ENCODE data around the gene IGF1R. TPM values are rescaled to one million over a fixed set of nuclear protein-coding genes. Genes with fewer than 3 reads are reported as not detected.

IGF1R gene
- total RNA-seq, 1 experiment from 2014 or later, result 3.8 TPM

DNA sequence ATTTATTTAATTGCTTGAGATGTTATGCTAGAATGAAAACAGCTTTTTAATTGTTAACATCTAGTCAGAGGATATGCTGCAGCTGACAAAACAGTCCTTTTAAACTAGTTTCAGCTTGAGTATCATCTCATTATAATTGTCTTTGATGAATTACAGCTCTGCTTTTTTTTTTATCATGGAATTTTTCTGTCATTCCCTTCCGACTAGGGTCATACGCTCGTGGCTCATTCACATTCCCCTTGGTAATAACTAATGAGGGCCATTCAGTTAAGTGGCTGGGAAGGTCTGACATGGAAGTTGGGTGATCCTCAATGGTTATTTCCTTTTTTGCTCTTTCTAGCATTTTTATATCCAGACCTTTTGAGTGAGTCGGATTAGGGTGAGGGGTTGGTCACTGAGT is 282.2 kb downstream of the IGF1R start:
- Histone ChIP-seq H3K36me3 (ENCODE audit: low read depth, low read length) (no peaks in the 10 kb centered on the region), H3K27me3 (ENCODE audit: low read length) (no peaks in the 10 kb centered on the region), H3K9me3 (ENCODE audit: low read length) (no peaks in the 10 kb centered on the region), H3K4me2 (ENCODE audit: low read length) (no peak overlapping the region), H3F3A (ENCODE audit: low read length, unreplicated experiment) (no peaks in the 10 kb centered on the region), H3K9ac (ENCODE audit: low read length) (no peak overlapping the region), H3K79me2 (ENCODE audit: low read length) (no peaks in the 10 kb centered on the region), H3K4me3 (ENCODE audit: low read length) (no peak overlapping the region), H2AFZ (ENCODE audit: low read length) (no peak overlapping the region), H3K27ac (ENCODE audit: low read length) (no peak overlapping the region), H4K20me1 (ENCODE audit: low read length) (no peaks in the 10 kb centered on the region), H3K9me2 (replicated peaks; ENCODE audit: low read length) (no peaks in the 10 kb centered on the region), H3K4me1 (ENCODE audit: insufficient read depth, low read length) (no peaks in the 10 kb centered on the region)
- TF ChIP-seq EZH2phosphoT487 (IDR thresholded peaks at IDR 0.05; ENCODE audit: borderline replicate concordance, low read length) (no peak), EZH2 (IDR thresholded peaks at IDR 0.05; ENCODE audit: low read length, unreplicated experiment) (no peak)
- TF ChIP-seq, protein P1, sequence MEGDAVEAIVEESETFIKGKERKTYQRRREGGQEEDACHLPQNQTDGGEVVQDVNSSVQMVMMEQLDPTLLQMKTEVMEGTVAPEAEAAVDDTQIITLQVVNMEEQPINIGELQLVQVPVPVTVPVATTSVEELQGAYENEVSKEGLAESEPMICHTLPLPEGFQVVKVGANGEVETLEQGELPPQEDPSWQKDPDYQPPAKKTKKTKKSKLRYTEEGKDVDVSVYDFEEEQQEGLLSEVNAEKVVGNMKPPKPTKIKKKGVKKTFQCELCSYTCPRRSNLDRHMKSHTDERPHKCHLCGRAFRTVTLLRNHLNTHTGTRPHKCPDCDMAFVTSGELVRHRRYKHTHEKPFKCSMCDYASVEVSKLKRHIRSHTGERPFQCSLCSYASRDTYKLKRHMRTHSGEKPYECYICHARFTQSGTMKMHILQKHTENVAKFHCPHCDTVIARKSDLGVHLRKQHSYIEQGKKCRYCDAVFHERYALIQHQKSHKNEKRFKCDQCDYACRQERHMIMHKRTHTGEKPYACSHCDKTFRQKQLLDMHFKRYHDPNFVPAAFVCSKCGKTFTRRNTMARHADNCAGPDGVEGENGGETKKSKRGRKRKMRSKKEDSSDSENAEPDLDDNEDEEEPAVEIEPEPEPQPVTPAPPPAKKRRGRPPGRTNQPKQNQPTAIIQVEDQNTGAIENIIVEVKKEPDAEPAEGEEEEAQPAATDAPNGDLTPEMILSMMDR (conservative IDR thresholded peaks at IDR 0.05; ENCODE audit: low read depth, low read length), result no peak
- CTCF ChIA-PET, result no interaction called here
- intact Hi-C loops (cut with micrococcal nuclease), result no loop called here
- ATAC-seq (no peak), DNase-seq (no peak)
- BruUV-seq (replicated peaks), result no TSS peak
- POLR2A ChIA-PET (ENCODE audit: unreplicated experiment), result no interaction called here

DNA sequence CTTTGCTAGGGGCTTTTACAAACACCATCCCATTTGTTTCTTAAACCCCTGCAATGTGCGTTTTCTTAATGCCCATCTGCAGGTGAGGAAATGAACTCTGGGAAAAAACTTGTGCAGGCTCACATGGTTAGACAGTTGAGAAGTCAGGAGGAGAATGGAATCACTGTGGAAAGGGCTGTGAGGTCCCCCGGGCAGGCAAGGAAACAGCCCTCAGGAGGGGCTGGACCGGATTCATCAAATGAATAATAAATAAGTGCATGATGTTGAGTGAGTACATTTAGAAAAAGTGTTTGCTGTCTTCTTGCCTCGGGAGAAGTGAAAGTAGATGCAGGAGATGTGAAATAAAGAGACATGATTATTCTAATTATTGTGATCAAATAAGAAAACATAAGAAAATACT is 282.7 kb downstream of the IGF1R start:
- no peak overlapping the region for H3K27ac ChIP-seq (ENCODE audit: low read length)
- no peaks in the 10 kb centered on the region for H3K79me2 ChIP-seq (ENCODE audit: low read length)
- TF ChIP-seq EZH2 (IDR thresholded peaks at IDR 0.05; ENCODE audit: low read length, unreplicated experiment) (no peak), EZH2phosphoT487 (IDR thresholded peaks at IDR 0.05; ENCODE audit: borderline replicate concordance, low read length) (no peak)
- TF ChIP-seq, protein P1 (conservative IDR thresholded peaks at IDR 0.05; ENCODE audit: low read depth, low read length), result no peak
- POLR2A ChIA-PET (ENCODE audit: unreplicated experiment), result no interaction called here
- H3K4me2 ChIP-seq (ENCODE audit: low read length), result no peak overlapping the region
- no peaks in the 10 kb centered on the region for H3K9me2 ChIP-seq (replicated peaks; ENCODE audit: low read length)
- intact Hi-C loops (cut with micrococcal nuclease), result no loop called here
- no peaks in the 10 kb centered on the region for H3F3A ChIP-seq (ENCODE audit: low read length, unreplicated experiment)
- H3K4me3 ChIP-seq (ENCODE audit: low read length), result no peak overlapping the region
- no TSS peak for BruUV-seq (replicated peaks)
- H4K20me1 ChIP-seq (ENCODE audit: low read length), result no peaks in the 10 kb centered on the region
- H3K9me3 ChIP-seq (ENCODE audit: low read length), result no peaks in the 10 kb centered on the region
- no peak for DNase-seq
- H2AFZ ChIP-seq (ENCODE audit: low read length), result no peak overlapping the region
- no peaks in the 10 kb centered on the region for H3K4me1 ChIP-seq (ENCODE audit: insufficient read depth, low read length)
- no peaks in the 10 kb centered on the region for H3K36me3 ChIP-seq (ENCODE audit: low read depth, low read length)
- CTCF ChIA-PET, result no interaction called here
- H3K9ac ChIP-seq (ENCODE audit: low read length), result no peak overlapping the region
- ATAC-seq, result no peak
- no peaks in the 10 kb centered on the region for H3K27me3 ChIP-seq (ENCODE audit: low read length)

DNA sequence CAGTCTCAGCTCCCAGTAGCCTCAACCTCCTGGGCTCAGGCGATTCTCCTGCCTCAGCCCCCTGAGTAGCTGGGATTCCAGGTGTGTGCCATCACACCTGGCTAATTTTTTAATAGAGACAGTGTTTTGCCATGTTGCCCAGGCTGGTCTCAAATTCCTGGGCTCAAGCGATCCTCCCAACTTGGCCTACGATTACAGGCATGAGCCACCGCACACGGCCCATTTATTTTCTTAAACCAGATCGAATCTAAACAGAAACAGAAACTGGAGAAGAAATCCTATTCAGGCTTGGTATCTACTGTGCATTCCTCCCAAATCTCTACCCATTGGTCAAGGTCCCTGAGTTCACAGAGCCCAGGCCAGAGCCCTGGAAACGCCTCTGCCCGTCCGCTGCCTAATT is 285.1 kb downstream of the IGF1R start:
- ATAC-seq, result no peak
- no TSS peak for BruUV-seq (replicated peaks)
- no peak overlapping the region for H3K4me3 ChIP-seq (ENCODE audit: low read length)
- no peak overlapping the region for H3K9ac ChIP-seq (ENCODE audit: low read length)
- intact Hi-C loops (cut with micrococcal nuclease), result no loop called here
- no peak overlapping the region for H2AFZ ChIP-seq (ENCODE audit: low read length)
- no peaks in the 10 kb centered on the region for H4K20me1 ChIP-seq (ENCODE audit: low read length)
- no peaks in the 10 kb centered on the region for H3F3A ChIP-seq (ENCODE audit: low read length, unreplicated experiment)
- no peaks in the 10 kb centered on the region for H3K4me1 ChIP-seq (ENCODE audit: insufficient read depth, low read length)
- H3K36me3 ChIP-seq (ENCODE audit: low read depth, low read length), result no peaks in the 10 kb centered on the region
- no peak overlapping the region for H3K27ac ChIP-seq (ENCODE audit: low read length)
- no peak overlapping the region for H3K4me2 ChIP-seq (ENCODE audit: low read length)
- DNase-seq, result no peak
- H3K27me3 ChIP-seq (ENCODE audit: low read length), result no peaks in the 10 kb centered on the region
- TF ChIP-seq, protein P1 (conservative IDR thresholded peaks at IDR 0.05; ENCODE audit: low read depth, low read length), result no peak
- TF ChIP-seq EZH2 (IDR thresholded peaks at IDR 0.05; ENCODE audit: low read length, unreplicated experiment) (no peak), EZH2phosphoT487 (IDR thresholded peaks at IDR 0.05; ENCODE audit: borderline replicate concordance, low read length) (no peak)
- H3K79me2 ChIP-seq (ENCODE audit: low read length), result no peaks in the 10 kb centered on the region
- no peaks in the 10 kb centered on the region for H3K9me2 ChIP-seq (replicated peaks; ENCODE audit: low read length)
- ChIA-PET POLR2A (ENCODE audit: unreplicated experiment) (no interaction called here), CTCF (no interaction called here)
- no peaks in the 10 kb centered on the region for H3K9me3 ChIP-seq (ENCODE audit: low read length)
